ENCODE results near the gene PKIB. TPM values are rescaled to one million over a fixed set of nuclear protein-coding genes. Genes with fewer than 3 reads are reported as not detected.

The PKIB gene
- total and polyA plus RNA-seq, 2 donors (not counting 3 experiments of a cell fraction or from before 2014, with no cell fraction given): not detected

GRCh38 chr6:122610690-122611455, 668 bp downstream of the PKIB start:
- peak; percentile 40 for DNase-seq (ENCODE audit: low read depth, low spot score)
- no TSS peak for BruUV-seq (replicated peaks)

More at GRCh38 chr6:122610690-122611455, 668 bp downstream of the PKIB start:
- Histone ChIP-seq H3K27ac (ENCODE audit: insufficient read depth, low read depth, low read length) (no peak overlapping the region), H3K27me3 (ENCODE audit: control insufficient read depth in 2 of 2, insufficient read depth in 2 of 2, low read length in 2 of 2) (peaks cover 7 to 21% of the 10 kb centered on the region in 2 experiments), H3K4me3 (replicated peaks in 1 of 3; ENCODE audit: insufficient read depth in 1 of 3, low read depth in 1 of 3, low read length in 3 of 3) (peak overlapping the region in 2 of 3 experiments; percentile 34 to 38), H2AFZ (ENCODE audit: low read depth, low read length) (peak overlapping the region; percentile 90), H3K79me2 (ENCODE audit: control insufficient read depth, insufficient read depth, low read length) (no peaks in the 10 kb centered on the region), H3K9me1 (replicated peaks; ENCODE audit: control insufficient read depth, extremely low read depth, insufficient read depth, low read length) (no peaks in the 10 kb centered on the region), H3K4me2 (ENCODE audit: insufficient read depth, low read length) (peak overlapping the region; percentile 62), H3K36me3 (ENCODE audit: control insufficient read depth in 2 of 2, extremely low read depth in 1 of 2, insufficient read depth in 2 of 2, low read length in 2 of 2) (no peaks in the 10 kb centered on the region), H3K9ac (replicated peaks; ENCODE audit: extremely low read depth, insufficient read depth, low read length) (no peak overlapping the region), H3K9me3 (replicated peaks; ENCODE audit: control insufficient read depth, insufficient read depth, low read length) (no peaks in the 10 kb centered on the region), H3K4me1 (ENCODE audit: control insufficient read depth, extremely low read depth, insufficient read depth, low read length) (peaks cover 9% of the 10 kb centered on the region), H4K20me1 (replicated peaks; ENCODE audit: control insufficient read depth, extremely low read depth, insufficient read depth, low read length) (no peaks in the 10 kb centered on the region)
- POLR2A ChIA-PET: no interaction called here
- no peak for TF ChIP-seq MYC (IDR thresholded peaks at IDR 0.05; ENCODE audit: low read depth, low read length)
- TF ChIP-seq CTCF (IDR thresholded peaks at IDR 0.05; ENCODE audit: extremely low read depth in 1 of 2, insufficient read depth in 1 of 2, low read depth in 1 of 2, low read length in 2 of 2): no peak
- no peak for TF ChIP-seq GATA2 (IDR thresholded peaks at IDR 0.05; ENCODE audit: insufficient read depth, insufficient read length, low read depth, low read length)
- no peak for TF ChIP-seq JUN (IDR thresholded peaks at IDR 0.05; ENCODE audit: borderline replicate concordance, insufficient read depth, insufficient read length, low read depth)
- no peak for TF ChIP-seq POLR2AphosphoS5 (IDR thresholded peaks at IDR 0.05; ENCODE audit: insufficient read depth, low read depth, low read length)
- TF ChIP-seq EZH2 (IDR thresholded peaks at IDR 0.05; ENCODE audit: borderline replicate concordance, low read depth, low read length, severe bottlenecking): no peak
- TF ChIP-seq MAX (IDR thresholded peaks at IDR 0.05; ENCODE audit: insufficient read depth, insufficient read length): no peak
- no peak for TF ChIP-seq POLR2A (IDR thresholded peaks at IDR 0.05; ENCODE audit: low read depth, low read length)
- CTCF ChIA-PET: interaction anchor here (0.8 to 2.0 kb wide), 8 partner anchors 9 to 228 kb away, joined by 3 to 13 read pairs (median 4); no protein-coding TSS in a partner anchor
- dilution Hi-C loops (cut with MboI; ENCODE audit: extremely low pct_ligation_motif_present, low sequenced_read_pairs) (no loop called here), intact Hi-C loops (cut with micrococcal nuclease) (loop anchor here (1.0 to 5.0 kb wide), 4 partner anchors 86 to 178 kb away; partner anchors contain the start of gene SMPDL3A)
- FAIRE-seq: no peak

Data from endothelial cell of umbilical vein (primary cell).